ENCODE measurements around the gene FCER1G.
"Not testable (repeated sequence)": the region's sequence is repeated elsewhere in the genome, so short reads cannot be mapped to it uniquely, and the experiment has no call there.

Gene FCER1G

GRCh38 chr1:161207173-161207572 lies 7.9 kb upstream of the FCER1G start:
- DNase-seq (ENCODE audit: low spot score) = no peak

GRCh38 chr1:161209790-161210409 lies 5.2 kb upstream of the FCER1G start:
- peak; percentile 72 for DNase-seq (ENCODE audit: low spot score)

- no peak for DNase-seq (ENCODE audit: low spot score)
These were observed 726 bp upstream of the FCER1G start for GRCh38 chr1:161214369-161214768.

- no peak for DNase-seq (ENCODE audit: low spot score)
These were observed 2.0 kb downstream of the FCER1G start for GRCh38 chr1:161216945-161217712.

- no peak for DNase-seq (ENCODE audit: low spot score)
These were observed 2.7 kb downstream of the FCER1G start for GRCh38 chr1:161217831-161218230.

GRCh38 chr1:161218301-161219077 lies 3.4 kb downstream of the FCER1G start:
- DNase-seq (ENCODE audit: low spot score) = no peak

- no peak for DNase-seq (ENCODE audit: low spot score)
These were observed 4.2 kb downstream of the FCER1G start for GRCh38 chr1:161219078-161219892.

GRCh38 chr1:161220002-161220401 lies 4.9 kb downstream of the FCER1G start:
- DNase-seq (ENCODE audit: low spot score) = no peak

GRCh38 chr1:161222175-161223019 lies 7.3 kb downstream of the FCER1G start:
- no peak for DNase-seq (ENCODE audit: low spot score)

GRCh38 chr1:161223805-161224694 lies 9.0 kb downstream of the FCER1G start:
- DNase-seq (ENCODE audit: low spot score) = no peak

- not testable (repeated sequence) for DNase-seq (ENCODE audit: low spot score)
These were observed 9.6 kb downstream of the FCER1G start for GRCh38 chr1:161224695-161225087.

GRCh38 chr1:161225178-161225533 lies 10.1 kb downstream of the FCER1G start:
- DNase-seq (ENCODE audit: low spot score) = no peak

- peak; percentile 96 for DNase-seq (ENCODE audit: low spot score)
These were observed 10.6 kb downstream of the FCER1G start, which contains the start of gene TOMM40L for GRCh38 chr1:161225534-161226319. Gene TOMM40L, plus strand, starts transcription at chr1:161226060. Its CDS starts 430 bp downstream, at chr1:161226490.

GRCh38 chr1:161226320-161226711 lies 11.2 kb downstream of the FCER1G start:
- no peak for DNase-seq (ENCODE audit: low spot score)

- DNase-seq (ENCODE audit: low spot score) = no peak
These were observed 11.7 kb downstream of the FCER1G start for GRCh38 chr1:161226759-161227158.

- peak; percentile 89 for DNase-seq (ENCODE audit: low spot score)
These were observed 12.2 kb downstream of the FCER1G start for GRCh38 chr1:161227196-161227871.

GRCh38 chr1:161228032-161228431 lies 12.9 kb downstream of the FCER1G start:
- no peak for DNase-seq (ENCODE audit: low spot score)

- no peak for DNase-seq (ENCODE audit: low spot score)
These were observed 14.8 kb downstream of the FCER1G start for GRCh38 chr1:161229896-161230295.

- DNase-seq (ENCODE audit: low spot score) = no peak
These were observed 15.7 kb downstream of the FCER1G start for GRCh38 chr1:161230762-161231161.
